Loucy (cell line): ENCODE measurements around the gene SEC16A.

Source experiments
- H2AFZ ChIP-seq: fragments of 200-600 bp; sonication (generic); 2 replicates; pipeline ENCODE4 v1.6.0; 2016; ENCODE audit warnings: antibody characterized with exemption, mild to moderate bottlenecking, low read length, moderate library complexity
- H3F3A ChIP-seq: fragments of 200-600 bp; 2 replicates; pipeline ENCODE4 v1.6.0; 2016; ENCODE audit warnings: antibody characterized with exemption, low read depth, mild to moderate bottlenecking
- H3K27me3 ChIP-seq: fragments of 200-600 bp; sonication (generic); 2 replicates; pipeline ENCODE4 v1.6.1; 2014; ENCODE audit warnings: low read length, mild to moderate bottlenecking; ENCODE audit not compliant: insufficient read depth, poor library complexity, severe bottlenecking
- H3K36me3 ChIP-seq: fragments of 200-600 bp; sonication (generic); 2 replicates; pipeline ENCODE4 v1.6.1; 2016; ENCODE audit warnings: low read length; ENCODE audit not compliant: insufficient read depth
- H3K4me1 ChIP-seq: fragments of 200-600 bp; sonication (generic); 2 replicates; pipeline ENCODE4 v1.5.1; 2014; ENCODE audit warnings: low read length, mild to moderate bottlenecking; ENCODE audit not compliant: insufficient read depth, poor library complexity, severe bottlenecking
- H3K4me2 ChIP-seq: fragments of 200-600 bp; sonication (generic); 2 replicates; pipeline ENCODE4 v1.6.0; 2014; ENCODE audit warnings: antibody characterized with exemption, low read length, low read depth, mild to moderate bottlenecking; ENCODE audit not compliant: poor library complexity, severe bottlenecking
- H3K4me3 ChIP-seq: fragments of 200-600 bp; sonication (generic); 2 replicates; pipeline ENCODE4 v1.5.1; 2014; ENCODE audit warnings: low read length, mild to moderate bottlenecking, mixed read lengths; ENCODE audit not compliant: poor library complexity, severe bottlenecking
- H3K79me2 ChIP-seq: fragments of 200-600 bp; sonication (generic); 2 replicates; pipeline ENCODE4 v1.6.1; 2014; ENCODE audit warnings: low read length; ENCODE audit not compliant: insufficient read depth
- H3K9ac ChIP-seq: fragments of 200-600 bp; sonication (generic); 2 replicates; pipeline ENCODE4 v1.6.0; 2014; ENCODE audit warnings: mild to moderate bottlenecking, low read depth, low read length, moderate library complexity; ENCODE audit not compliant: poor library complexity, severe bottlenecking
- H3K9me2 ChIP-seq: fragments of 200-600 bp; sonication (generic); replicated peaks from 2 replicates; pipeline ENCODE4 v1.6.1; 2016; ENCODE audit warnings: low read depth, low read length, mixed read lengths
- H3K9me3 ChIP-seq: fragments of 200-600 bp; sonication (generic); 2 replicates; pipeline ENCODE4 v1.6.1; 2014; ENCODE audit warnings: mild to moderate bottlenecking, antibody characterized with exemption, low read length, low read depth; ENCODE audit not compliant: insufficient read depth
- H4K20me1 ChIP-seq: fragments of 200-600 bp; sonication (generic); 2 replicates; pipeline ENCODE4 v1.6.0; 2014; ENCODE audit warnings: antibody characterized with exemption, low read length, mild to moderate bottlenecking; ENCODE audit not compliant: insufficient read depth, poor library complexity, severe bottlenecking
- EZH2phosphoT487 ChIP-seq: fragments of 200-600 bp; IDR thresholded peaks from 2 replicates; pipeline ENCODE4 v1.6.1; 2018; ENCODE audit warnings: antibody characterized with exemption, mild to moderate bottlenecking, moderate library complexity, borderline replicate concordance
- TF ChIP-seq, protein P1 (sequence below): fragments of 200-600 bp; sonication (generic); conservative IDR thresholded peaks from 2 replicates; pipeline ENCODE4 v1.5.1; 2014; ENCODE audit warnings: mild to moderate bottlenecking, antibody characterized with exemption, low read length

The SEC16A gene

GRCh38 chr9:136508729-136509500 lies 26.1 kb upstream of the SEC16A start:
- no peaks in the 10 kb centered on the region for H3F3A ChIP-seq
- H3K9ac ChIP-seq = no peak overlapping the region
- H3K9me2 ChIP-seq = no peaks in the 10 kb centered on the region
- H3K4me3 ChIP-seq = no peak overlapping the region
- H4K20me1 ChIP-seq = no peaks in the 10 kb centered on the region
- H3K4me2 ChIP-seq = no peak overlapping the region
- H3K27me3 ChIP-seq = no peaks in the 10 kb centered on the region
- TF ChIP-seq EZH2phosphoT487 = no peak
- TF ChIP-seq, protein P1, sequence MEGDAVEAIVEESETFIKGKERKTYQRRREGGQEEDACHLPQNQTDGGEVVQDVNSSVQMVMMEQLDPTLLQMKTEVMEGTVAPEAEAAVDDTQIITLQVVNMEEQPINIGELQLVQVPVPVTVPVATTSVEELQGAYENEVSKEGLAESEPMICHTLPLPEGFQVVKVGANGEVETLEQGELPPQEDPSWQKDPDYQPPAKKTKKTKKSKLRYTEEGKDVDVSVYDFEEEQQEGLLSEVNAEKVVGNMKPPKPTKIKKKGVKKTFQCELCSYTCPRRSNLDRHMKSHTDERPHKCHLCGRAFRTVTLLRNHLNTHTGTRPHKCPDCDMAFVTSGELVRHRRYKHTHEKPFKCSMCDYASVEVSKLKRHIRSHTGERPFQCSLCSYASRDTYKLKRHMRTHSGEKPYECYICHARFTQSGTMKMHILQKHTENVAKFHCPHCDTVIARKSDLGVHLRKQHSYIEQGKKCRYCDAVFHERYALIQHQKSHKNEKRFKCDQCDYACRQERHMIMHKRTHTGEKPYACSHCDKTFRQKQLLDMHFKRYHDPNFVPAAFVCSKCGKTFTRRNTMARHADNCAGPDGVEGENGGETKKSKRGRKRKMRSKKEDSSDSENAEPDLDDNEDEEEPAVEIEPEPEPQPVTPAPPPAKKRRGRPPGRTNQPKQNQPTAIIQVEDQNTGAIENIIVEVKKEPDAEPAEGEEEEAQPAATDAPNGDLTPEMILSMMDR = no peak
- H3K9me3 ChIP-seq = no peaks in the 10 kb centered on the region
- H3K79me2 ChIP-seq = no peaks in the 10 kb centered on the region
- no peaks in the 10 kb centered on the region for H3K4me1 ChIP-seq
- no peak overlapping the region for H2AFZ ChIP-seq
- peaks cover 5% of the 10 kb centered on the region; the same call in 1 of the 2 replicates for H3K36me3 ChIP-seq

DNA sequence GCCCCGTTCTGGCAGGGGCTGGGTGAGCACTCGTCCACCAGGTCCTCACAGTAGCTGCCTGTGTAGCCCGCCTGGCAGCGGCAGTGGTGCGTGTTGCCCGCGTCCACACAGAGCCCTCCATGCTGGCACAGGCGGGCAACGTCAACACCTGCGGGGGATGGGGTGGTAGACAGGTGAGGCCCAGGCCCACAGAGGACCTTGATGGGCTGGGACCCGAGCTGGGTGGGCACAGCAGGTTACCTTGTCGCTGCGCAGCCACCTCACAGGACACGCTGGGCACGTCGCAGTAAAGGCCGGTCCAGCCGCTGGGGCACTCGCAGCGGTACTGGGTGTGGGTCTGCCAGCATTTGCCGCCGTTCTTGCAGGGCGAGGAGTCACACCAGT lies 25.1 kb upstream of the SEC16A start:
- TF ChIP-seq, protein P1 = no peak
- TF ChIP-seq EZH2phosphoT487 = no peak
- H3K36me3 ChIP-seq = peaks cover 2% of the 10 kb centered on the region; the same call in 1 of the 2 replicates

DNA sequence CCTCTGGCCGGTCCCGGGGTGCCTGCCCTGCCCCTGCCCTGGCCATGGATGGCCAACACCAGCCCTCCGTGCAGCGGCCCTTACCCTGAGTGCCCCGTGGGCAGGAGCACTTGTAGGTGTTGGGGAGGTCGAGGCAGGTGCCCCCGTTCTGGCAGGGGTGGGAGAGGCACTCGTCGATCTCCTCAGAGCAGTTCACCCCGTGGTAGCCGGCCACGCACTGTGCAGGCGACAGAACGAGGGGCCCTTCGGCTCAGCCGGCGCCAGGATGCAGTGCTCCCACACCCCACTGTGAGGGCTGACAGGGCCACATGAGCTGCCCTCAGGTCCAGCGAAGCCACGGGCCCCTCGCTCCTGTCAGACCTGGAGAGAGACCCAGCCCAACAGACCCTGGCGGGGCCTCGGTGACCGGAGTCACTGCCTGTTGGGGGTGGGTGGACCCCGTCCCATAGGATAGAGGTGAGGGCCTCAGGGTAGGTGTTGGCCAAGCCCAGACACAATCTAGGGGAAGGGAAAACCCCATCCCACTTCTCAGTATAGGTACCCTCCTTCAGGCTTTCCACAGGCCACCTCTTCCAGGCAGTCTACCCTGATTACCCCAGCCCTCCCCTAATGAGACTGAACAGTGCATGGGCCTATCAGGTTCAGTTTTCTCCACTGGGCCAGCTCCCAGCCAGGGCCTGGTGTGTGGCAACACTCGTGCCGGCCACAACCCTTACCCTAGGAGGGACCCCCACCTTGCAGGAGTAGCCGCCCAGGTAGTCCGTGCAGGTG lies 24.6 kb upstream of the SEC16A start:
- Histone ChIP-seq H4K20me1 (no peaks in the 10 kb centered on the region), H3K9ac (no peak overlapping the region), H3F3A (no peaks in the 10 kb centered on the region), H3K4me1 (no peaks in the 10 kb centered on the region), H3K9me3 (no peaks in the 10 kb centered on the region), H2AFZ (no peak overlapping the region), H3K4me2 (no peak overlapping the region), H3K4me3 (no peak overlapping the region), H3K9me2 (no peaks in the 10 kb centered on the region), H3K27me3 (no peaks in the 10 kb centered on the region), H3K79me2 (no peaks in the 10 kb centered on the region), H3K36me3 (no peaks in the 10 kb centered on the region; the same call in 1 of the 2 replicates)
- no peak for TF ChIP-seq EZH2phosphoT487
- TF ChIP-seq, protein P1 = no peak

More for the DNA sequence above, 25.1 kb upstream of the SEC16A start:
- Histone ChIP-seq H3K9me2 (no peaks in the 10 kb centered on the region), H3K9ac (no peak overlapping the region), H3K79me2 (no peaks in the 10 kb centered on the region), H4K20me1 (no peaks in the 10 kb centered on the region), H3K27me3 (no peaks in the 10 kb centered on the region), H3K4me1 (no peaks in the 10 kb centered on the region), H3K4me2 (no peak overlapping the region), H3F3A (no peaks in the 10 kb centered on the region), H2AFZ (no peak overlapping the region), H3K9me3 (no peaks in the 10 kb centered on the region), H3K4me3 (no peak overlapping the region)
